DND-41 (cell line): ENCODE results near the gene NR1D1.
A peak's percentile ranks its signal among the peaks of the same experiment; 100 is the strongest.

ENCODE experiments used
- ATAC-seq: fragments of 200-7000 bp; cut with Tn5 transposase; 3 replicates; pipeline ENCODE4 v1.9.1; 2021; ENCODE audit warnings: low read depth; ENCODE audit not compliant: insufficient read depth
- DNase-seq: peaks from one replicate; pipeline ENCODE4 v3.0.0-alpha.2; 2020
- H2AFZ ChIP-seq: 2 replicates; pipeline ENCODE4 v1.6.0; 2012; ENCODE audit warnings: low read depth, low read length
- H3K27ac ChIP-seq: 2 replicates; pipeline ENCODE4 v1.5.1; 2012; ENCODE audit warnings: low read length, inconsistent platforms
- H3K27me3 ChIP-seq: fragments of 200-600 bp; sonication (generic); 2 replicates; pipeline ENCODE4 v1.6.0; 2012; ENCODE audit warnings: low read length, mild to moderate bottlenecking, inconsistent platforms; ENCODE audit not compliant: insufficient read depth, poor library complexity
- H3K36me3 ChIP-seq: 2 replicates; pipeline ENCODE4 v1.5.1; 2012; ENCODE audit warnings: low read length, inconsistent platforms; ENCODE audit not compliant: insufficient read depth
- H3K4me1 ChIP-seq: 2 replicates; pipeline ENCODE4 v1.5.1; 2012; ENCODE audit warnings: mild to moderate bottlenecking, low read length; ENCODE audit not compliant: insufficient read depth
- H3K4me2 ChIP-seq: 2 replicates; pipeline ENCODE4 v1.6.0; 2012; ENCODE audit warnings: mild to moderate bottlenecking, moderate library complexity, low read length, inconsistent platforms; ENCODE audit not compliant: insufficient read depth
- H3K4me3 ChIP-seq, 2 experiments: fragments of 200-600 bp in 1 of 2; shearing (Covaris generic) in 1 of 2; 2 replicates each; pipeline ENCODE4 v1.5.1; 2012 to 2016; ENCODE audit warnings: inconsistent platforms in 2 of 2, low read length in 2 of 2, mild to moderate bottlenecking in 2 of 2, low read depth in 1 of 2, moderate library complexity in 1 of 2
- H3K79me2 ChIP-seq: 2 replicates; pipeline ENCODE4 v1.6.0; 2012; ENCODE audit warnings: low read length, inconsistent platforms; ENCODE audit not compliant: insufficient read depth
- H3K9ac ChIP-seq: 2 replicates; pipeline ENCODE4 v1.6.0; 2012; ENCODE audit warnings: low read depth, mild to moderate bottlenecking, inconsistent platforms, low read length, moderate library complexity
- H3K9me3 ChIP-seq: 2 replicates; pipeline ENCODE4 v1.5.1; 2012; ENCODE audit warnings: low read length, moderate library complexity, mild to moderate bottlenecking, inconsistent platforms; ENCODE audit not compliant: insufficient read depth, severe bottlenecking
- H4K20me1 ChIP-seq: 2 replicates; pipeline ENCODE4 v1.6.0; 2012; ENCODE audit warnings: low read length; ENCODE audit not compliant: insufficient read depth
- CTCF ChIP-seq: IDR thresholded peaks from 2 replicates; pipeline ENCODE4 v1.5.1; 2012; ENCODE audit warnings: borderline replicate concordance, low read length, moderate library complexity, mild to moderate bottlenecking; ENCODE audit not compliant: poor library complexity, severe bottlenecking; ENCODE audit errors: extremely low read depth
- EZH2 ChIP-seq: IDR thresholded peaks from 3 replicates; pipeline ENCODE4 v1.6.1; 2012; ENCODE audit warnings: borderline replicate concordance, low read depth, mild to moderate bottlenecking, moderate library complexity, low read length, inconsistent platforms; ENCODE audit not compliant: severe bottlenecking

Gene NR1D1

GRCh38 chr17:40139566-40140058 is 39.2 kb upstream of the NR1D1 start:
- H3K9ac ChIP-seq, result peak overlapping the region; percentile 84
- peaks cover 31% of the 10 kb centered on the region for H3K4me1 ChIP-seq
- DNase-seq (no peak), ATAC-seq (peak; percentile 3)
- TF ChIP-seq EZH2 (no peak), CTCF (no peak)
- H2AFZ ChIP-seq, result peak overlapping the region; percentile 95
- peak overlapping the region; percentile 78 to 80 for H3K4me3 ChIP-seq
- peak overlapping the region; percentile 93 for H3K27ac ChIP-seq
- H3K79me2 ChIP-seq, result peaks cover 50% of the 10 kb centered on the region
- peak overlapping the region; percentile 87 for H3K4me2 ChIP-seq
- H3K27me3 ChIP-seq, result no peaks in the 10 kb centered on the region
- peaks cover 44% of the 10 kb centered on the region for H3K36me3 ChIP-seq
- no peaks in the 10 kb centered on the region for H4K20me1 ChIP-seq
- no peaks in the 10 kb centered on the region for H3K9me3 ChIP-seq

- peak; percentile 21 for TF ChIP-seq CTCF
- TF ChIP-seq EZH2, result no peak
- ATAC-seq (no peak), DNase-seq (no peak)
- Histone ChIP-seq H3K27me3 (no peaks in the 10 kb centered on the region), H3K9ac (no peak overlapping the region), H3K4me1 (peaks cover 14% of the 10 kb centered on the region), H3K4me3 (no peak overlapping the region), H3K9me3 (no peaks in the 10 kb centered on the region), H4K20me1 (no peaks in the 10 kb centered on the region), H3K79me2 (peaks cover 26% of the 10 kb centered on the region), H2AFZ (no peak overlapping the region), H3K27ac (no peak overlapping the region), H3K36me3 (peaks cover 60% of the 10 kb centered on the region), H3K4me2 (no peak overlapping the region)
Observed at GRCh38 chr17:40135817-40136216, 35.4 kb upstream of the NR1D1 start.

- no peak for TF ChIP-seq CTCF
- no peak for TF ChIP-seq EZH2
- Histone ChIP-seq H3K4me3 (no peak overlapping the region), H3K9me3 (no peaks in the 10 kb centered on the region), H3K36me3 (peaks cover 76% of the 10 kb centered on the region), H3K4me2 (no peak overlapping the region), H3K27ac (no peak overlapping the region), H3K9ac (no peak overlapping the region), H2AFZ (no peak overlapping the region), H3K27me3 (no peaks in the 10 kb centered on the region), H4K20me1 (no peaks in the 10 kb centered on the region), H3K79me2 (peaks cover 22% of the 10 kb centered on the region), H3K4me1 (peaks cover 7% of the 10 kb centered on the region)
- no peak for ATAC-seq
- no peak for DNase-seq
Observed at GRCh38 chr17:40134184-40134583, 33.8 kb upstream of the NR1D1 start.
